SK-N-SH treated with all-trans-retinoic acid at 6 μM for 48 hours (cell line): Measurements from ENCODE around the gene TNNC2.

Experiments
- CREB5 ChIP-seq: fragments of 250-450 bp; sonication (Bioruptor Pico); IDR thresholded peaks from 2 replicates; pipeline ENCODE4 v1.5.1; 2020; ENCODE audit warnings: low read depth, mild to moderate bottlenecking, moderate library complexity
- ESRRG ChIP-seq: fragments of 250-450 bp; sonication (Bioruptor Pico); IDR thresholded peaks from 2 replicates; pipeline ENCODE4 v1.6.1; 2021; ENCODE audit warnings: mild to moderate bottlenecking
- ISL1 ChIP-seq: fragments of 250-450 bp; sonication (Bioruptor Pico); IDR thresholded peaks from 2 replicates; pipeline ENCODE4 v2.1.2; 2022; ENCODE audit warnings: mild to moderate bottlenecking, moderate library complexity
- ZC3H10 ChIP-seq: fragments of 250-450 bp; sonication (Bioruptor Pico); IDR thresholded peaks from 2 replicates; pipeline ENCODE4 v1.5.1; 2021; ENCODE audit warnings: mild to moderate bottlenecking, moderate library complexity
- ZFP3 ChIP-seq: fragments of 250-450 bp; sonication (Bioruptor Pico); IDR thresholded peaks from 2 replicates; pipeline ENCODE4 v1.5.0; 2020; ENCODE audit warnings: mild to moderate bottlenecking, moderate library complexity

GRCh38 chr20:45819466-45819865 is 7.6 kb downstream of the TNNC2 start:
- TF ChIP-seq ISL1 (no peak), ZFP3 (CRISPR knock-in tag) (no peak), ESRRG (CRISPR knock-in tag) (no peak), ZC3H10 (CRISPR knock-in tag) (no peak), CREB5 (CRISPR knock-in tag) (no peak)
